Cerebellar nuclear complex (tissue), 1 donor: ENCODE results near the gene TAF12.
"Not testable (repeated sequence)": the region's sequence is repeated elsewhere in the genome, so short reads cannot be mapped to it uniquely, and the experiment has no call there.

Experiments
- DNase-seq, 2 experiments: peaks; one replicate each; lab custom pipeline; 2025; lab: John Stamatoyannopoulos, UW

The TAF12 gene

DNA sequence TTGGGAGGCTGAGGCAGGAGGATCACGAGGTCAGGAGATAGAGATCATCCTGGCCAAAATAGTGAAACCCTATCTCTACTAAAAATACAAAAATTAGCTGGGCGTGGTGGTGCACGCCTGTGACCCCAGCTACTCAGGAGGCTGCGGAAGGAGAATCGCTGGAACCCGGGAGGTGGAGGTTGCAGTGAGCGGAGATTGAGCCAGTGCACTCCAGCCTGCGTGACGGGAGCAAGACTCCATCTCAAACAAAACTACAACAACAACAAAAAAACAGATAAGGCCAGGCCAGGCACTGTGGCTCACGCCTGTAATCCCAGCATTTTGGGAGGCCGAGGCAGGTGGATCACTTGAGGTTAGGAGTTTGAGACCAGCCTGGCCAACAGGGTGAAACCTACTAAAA lies 2.5 kb upstream of the TAF12 start:
- DNase-seq: not testable (repeated sequence)

DNA sequence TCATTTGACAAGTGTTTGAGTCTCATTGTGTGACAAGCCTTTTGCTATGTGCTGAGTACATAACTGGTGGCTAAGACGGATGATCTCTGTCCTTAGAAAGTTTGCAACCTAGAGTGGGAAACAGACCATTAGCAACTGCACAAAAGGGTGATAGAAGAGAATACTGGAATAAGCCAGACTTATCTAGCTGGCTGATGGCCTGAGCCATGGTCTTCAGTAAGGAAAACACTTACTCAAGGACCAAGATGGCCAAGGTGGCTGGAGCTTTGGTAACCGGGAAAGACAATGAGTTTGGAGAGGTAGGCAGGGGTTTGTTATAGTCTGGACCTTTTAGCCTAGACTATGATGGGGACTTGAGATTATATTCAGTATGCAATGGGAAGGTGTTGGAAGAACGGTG lies 1.6 kb upstream of the TAF12 start:
- no peak for DNase-seq

- DNase-seq: no peak
Observed at GRCh38 chr1:28642056-28642846, 616 bp downstream of the TAF12 start.

DNA sequence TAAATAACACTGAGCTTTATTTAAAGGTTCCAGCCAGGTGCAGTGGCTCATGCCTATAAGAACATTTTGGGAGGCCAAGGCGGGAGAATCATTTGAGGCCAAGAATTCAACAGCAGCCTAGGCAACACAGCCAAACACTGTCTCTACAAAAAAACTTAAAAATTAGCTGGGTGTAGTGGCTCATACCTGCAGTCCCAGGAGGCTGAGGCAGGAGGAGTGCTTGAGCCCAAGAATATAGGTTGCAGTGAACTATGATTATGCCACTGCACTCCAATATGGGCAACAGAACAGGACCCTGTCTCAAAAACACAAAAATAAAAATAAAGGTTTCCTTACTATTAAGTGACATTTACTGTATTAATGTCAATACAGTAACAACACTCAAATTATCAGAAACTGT lies 2.1 kb downstream of the TAF12 start:
- no peak for DNase-seq

DNA sequence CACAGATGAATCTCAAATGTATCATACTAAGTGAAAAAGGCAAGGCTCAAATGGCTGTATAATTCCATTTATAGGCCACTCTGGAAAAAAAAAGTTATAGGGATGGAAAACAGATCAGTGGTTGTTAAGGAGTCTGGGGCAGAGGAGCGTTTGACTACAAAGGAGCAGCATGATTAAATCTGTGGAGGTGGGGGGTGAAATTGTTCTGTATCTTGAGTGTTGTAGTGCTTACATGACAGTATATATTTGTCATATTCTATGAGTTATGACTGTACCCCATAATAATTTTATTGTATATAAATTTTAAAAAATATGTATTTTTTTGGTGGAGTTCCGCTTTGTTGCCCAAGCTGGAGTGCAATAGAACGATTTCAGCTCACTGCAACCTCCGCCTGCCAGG lies 10.3 kb downstream of the TAF12 start:
- no peak for DNase-seq

- no peak for DNase-seq
Observed at GRCh38 chr1:28631713-28632112, 11.2 kb downstream of the TAF12 start.

DNA sequence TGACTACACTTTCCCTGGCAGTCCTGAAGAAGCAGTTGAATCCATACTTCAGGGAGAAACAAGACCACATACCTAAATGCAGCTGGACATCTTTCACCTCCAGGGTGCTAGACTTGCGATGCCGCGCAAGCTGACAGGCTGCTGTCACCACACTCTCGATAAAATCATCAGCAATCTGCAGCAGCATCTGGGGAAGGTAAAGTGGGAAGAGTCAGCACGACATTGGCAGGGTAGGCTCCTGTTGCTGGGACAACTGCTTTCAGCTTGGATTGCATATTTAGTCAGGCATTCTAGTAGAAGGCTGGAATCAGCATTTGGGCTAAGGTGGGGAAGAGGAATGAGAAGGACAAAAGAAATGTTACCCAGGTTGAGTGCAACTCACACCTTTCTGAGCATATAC lies 29.7 kb downstream of the TAF12 start:
- DNase-seq: no peak

- no peak for DNase-seq
Observed at GRCh38 chr1:28606771-28607170, 36.1 kb downstream of the TAF12 start.

- DNase-seq: no peak
Observed at GRCh38 chr1:28604962-28605361, 37.9 kb downstream of the TAF12 start.

DNA sequence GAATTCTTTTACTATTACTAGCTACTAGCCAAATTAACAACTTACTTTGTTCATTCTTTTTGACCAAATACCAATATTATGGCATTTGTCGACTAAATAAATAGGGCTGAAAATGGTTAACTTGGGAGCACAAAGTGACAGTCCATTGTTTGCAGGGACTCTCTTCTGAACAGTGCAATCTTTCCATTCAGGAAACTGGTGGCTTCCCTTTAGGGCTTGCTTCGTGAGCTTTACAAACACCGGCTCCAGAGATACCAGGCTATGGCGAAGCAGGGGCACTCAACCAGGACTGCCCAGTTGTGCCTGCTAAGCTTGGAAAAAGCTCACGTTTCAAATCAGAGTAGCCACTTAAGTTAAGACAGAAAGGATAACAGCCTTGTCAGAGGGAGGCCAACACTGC lies 38.5 kb downstream of the TAF12 start:
- DNase-seq: no peak

GRCh38 chr1:28602536-28603439 lies 40.1 kb downstream of the TAF12 start:
- peak in 1 of 2 experiments; percentile 10 for DNase-seq

DNA sequence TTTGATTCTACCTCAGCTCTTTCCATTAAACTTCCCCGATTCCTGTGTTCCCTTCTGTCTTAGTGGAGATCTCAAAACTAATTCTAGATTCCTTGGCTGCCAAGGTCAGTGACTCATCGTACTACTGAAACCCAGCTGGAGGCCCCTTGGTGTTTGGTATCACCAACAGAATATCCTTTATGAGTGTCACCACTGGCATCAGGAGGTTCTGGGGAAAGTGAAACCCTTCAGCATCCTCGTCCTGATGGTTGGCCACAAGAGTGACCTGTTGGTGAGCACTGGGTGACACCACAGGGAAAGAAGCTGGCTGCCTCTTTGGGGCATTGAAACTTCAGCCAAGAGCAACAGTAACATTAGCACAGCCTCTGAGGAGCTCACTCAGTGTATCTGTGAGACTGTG lies 41.2 kb downstream of the TAF12 start:
- DNase-seq: no peak

GRCh38 chr1:28596276-28596675 lies 46.6 kb downstream of the TAF12 start:
- not testable (repeated sequence) for DNase-seq

- DNase-seq: no peak
Observed at GRCh38 chr1:28595412-28596191, 47.3 kb downstream of the TAF12 start.

- DNase-seq: not testable (repeated sequence)
Observed at GRCh38 chr1:28594686-28595411, 48.0 kb downstream of the TAF12 start.

DNA sequence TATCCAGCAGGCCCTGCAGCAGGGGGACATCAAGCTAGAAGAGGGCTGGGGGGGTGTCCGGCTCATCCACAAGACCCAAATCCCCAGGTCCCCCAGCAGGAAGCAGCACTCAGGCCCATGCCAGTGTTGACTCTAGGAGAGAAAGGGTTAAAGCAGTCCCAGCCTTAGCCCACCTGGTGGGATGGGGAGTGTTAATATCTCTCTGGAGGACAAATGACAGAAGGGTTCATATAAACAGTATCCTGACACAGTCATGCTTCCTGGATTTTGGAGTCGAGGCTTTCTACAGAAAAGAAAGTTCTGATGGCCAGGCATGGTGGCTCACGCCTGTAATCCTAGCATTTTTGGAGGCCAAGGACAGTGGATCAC lies 48.9 kb downstream of the TAF12 start:
- not testable (repeated sequence) for DNase-seq

DNA sequence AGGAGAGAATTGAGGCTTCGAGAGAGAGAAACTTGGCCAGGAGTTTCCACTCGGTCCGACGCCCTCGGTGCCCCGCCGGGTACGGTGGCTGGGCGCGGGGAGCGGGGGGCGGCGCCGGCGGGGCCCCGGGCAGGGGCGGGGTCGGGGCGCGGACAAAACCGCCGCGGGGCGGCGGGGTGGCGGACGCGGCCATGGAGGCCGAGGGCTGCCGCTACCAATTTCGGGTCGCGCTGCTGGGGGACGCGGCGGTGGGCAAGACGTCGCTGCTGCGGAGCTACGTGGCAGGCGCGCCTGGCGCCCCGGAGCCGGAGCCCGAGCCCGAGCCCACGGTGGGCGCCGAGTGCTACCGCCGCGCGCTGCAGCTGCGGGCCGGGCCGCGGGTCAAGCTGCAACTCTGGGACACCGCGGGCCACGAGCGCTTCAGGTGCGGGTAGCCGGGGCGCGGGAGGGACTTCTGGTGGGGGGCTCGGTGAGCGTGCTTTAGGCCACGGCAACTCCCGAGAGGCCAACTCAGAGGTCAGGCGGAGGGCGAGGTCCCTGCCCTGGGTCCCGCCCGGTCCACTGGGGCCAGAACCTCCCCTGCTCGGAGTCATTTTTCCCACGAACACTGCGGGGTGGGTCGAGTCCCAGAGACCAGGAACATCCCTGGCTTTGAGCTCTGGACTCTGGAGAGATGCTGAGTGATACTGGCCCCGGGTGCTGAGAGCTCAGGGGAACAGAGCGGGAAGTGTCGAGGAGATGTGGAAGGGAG lies 50.4 kb downstream of the TAF12 start:
- DNase-seq: no peak

- DNase-seq: no peak
Observed at GRCh38 chr1:28591708-28592320, 51.1 kb downstream of the TAF12 start, which contains the start of gene RAB42. TSS of gene RAB42 (plus strand) at chr1:28592265. CDS start at chr1:28592512, 247 bp downstream.

GRCh38 chr1:28586585-28587391 lies 56.1 kb downstream of the TAF12 start:
- not testable (repeated sequence) for DNase-seq

DNA sequence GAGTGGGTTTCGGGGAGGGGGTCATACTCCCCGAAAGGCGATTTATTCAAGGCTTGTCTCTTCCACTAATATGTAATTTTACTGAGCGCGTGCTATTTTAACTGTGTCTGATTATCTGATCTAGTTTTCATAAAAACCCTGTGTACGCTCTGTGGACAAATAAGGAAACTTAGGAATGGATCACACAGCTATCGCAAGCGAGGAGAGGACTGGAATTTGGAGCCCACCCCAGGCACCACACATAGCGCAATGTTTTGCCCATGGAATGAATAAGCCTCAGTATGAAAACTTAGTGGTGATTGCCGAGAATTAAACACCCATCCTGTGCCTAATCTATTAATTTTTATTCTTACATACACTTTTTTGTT lies 60.6 kb downstream of the TAF12 start:
- DNase-seq: no peak
